Omental fat pad (tissue), 4 donors: ENCODE results near the gene TRA2B. TPM values are rescaled to one million over a fixed set of nuclear protein-coding genes. Genes with fewer than 3 reads are reported as not detected.
A peak's percentile ranks its signal among the peaks of the same experiment; 100 is the strongest.

Experiments
- ATAC-seq: fragments of 150-250 bp; one replicate; pipeline ENCODE4 v1.9.1; 2016; ENCODE audit warnings: mild to moderate bottlenecking, moderate library complexity; ENCODE audit not compliant: low FRiP score
- DNase-seq: peaks from one replicate; pipeline ENCODE4 v3.0.0-alpha.2; 2019; ENCODE audit warnings: low spot score
- total RNA-seq, 4 donors: library from RNA; depleted of rRNA; stranded (reverse); fragments of >200 nt; gene quantifications; one replicate each; pipeline ENCODE4 v1.1.0, GENCODE V29; 2016
- TF ChIP-seq, protein P1 (sequence below), 3 donors: fragments of 450-650 bp; IDR thresholded peaks; one replicate each; pipeline ENCODE4 v1.5.1; 2016 to 2017; ENCODE audit warnings: antibody characterized with exemption in 3 of 3, mild to moderate bottlenecking in 3 of 3, moderate library complexity in 2 of 3

The TRA2B gene
- total RNA-seq, 4 donors from 2014 or later = 211 to 286 (median 223) TPM

DNA sequence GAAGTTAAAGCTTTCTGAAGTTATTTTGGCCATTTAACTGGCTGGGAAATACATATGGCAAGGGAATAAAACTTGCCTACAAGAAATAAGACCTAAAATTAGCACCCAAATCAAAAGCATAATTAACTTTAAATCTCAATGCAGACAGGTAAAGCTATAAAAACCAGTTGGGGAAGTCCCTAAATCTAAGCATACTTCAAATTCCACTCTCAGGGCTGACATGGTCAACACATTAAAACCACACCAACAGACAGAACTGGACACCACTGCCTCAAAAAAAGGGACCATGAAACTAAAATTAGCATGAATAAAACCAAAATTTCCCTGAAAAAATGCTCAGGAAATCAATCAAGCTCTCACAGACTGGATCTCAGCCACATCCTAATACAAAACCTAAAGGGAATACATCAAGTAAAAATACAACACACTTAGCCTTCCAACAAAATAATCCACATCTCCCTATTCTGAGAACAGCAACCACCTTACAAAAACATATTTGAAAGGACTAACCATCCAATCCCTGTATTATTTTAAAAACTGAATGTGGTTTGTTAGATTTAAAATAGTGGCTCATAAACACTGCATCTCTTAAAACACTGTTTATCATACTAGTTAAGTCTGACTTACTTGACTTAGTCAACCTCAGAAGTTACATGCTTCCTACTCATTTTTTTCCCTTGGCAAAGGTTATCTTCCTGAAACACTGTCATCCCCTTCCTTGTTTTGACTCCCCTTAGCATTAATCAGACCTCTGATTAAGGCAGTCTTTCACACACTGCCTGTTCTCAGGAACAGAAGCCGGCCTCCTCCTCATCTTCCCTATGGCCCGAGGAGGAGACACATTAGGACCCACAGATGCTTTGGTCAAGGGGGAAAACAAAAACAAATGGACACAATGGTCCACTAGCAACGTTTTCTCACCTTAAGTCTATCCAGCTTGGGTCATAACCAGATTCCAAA is 8.3 kb downstream of the TRA2B start:
- DNase-seq (no peak), ATAC-seq (peak; percentile 73)
- TF ChIP-seq, protein P1, sequence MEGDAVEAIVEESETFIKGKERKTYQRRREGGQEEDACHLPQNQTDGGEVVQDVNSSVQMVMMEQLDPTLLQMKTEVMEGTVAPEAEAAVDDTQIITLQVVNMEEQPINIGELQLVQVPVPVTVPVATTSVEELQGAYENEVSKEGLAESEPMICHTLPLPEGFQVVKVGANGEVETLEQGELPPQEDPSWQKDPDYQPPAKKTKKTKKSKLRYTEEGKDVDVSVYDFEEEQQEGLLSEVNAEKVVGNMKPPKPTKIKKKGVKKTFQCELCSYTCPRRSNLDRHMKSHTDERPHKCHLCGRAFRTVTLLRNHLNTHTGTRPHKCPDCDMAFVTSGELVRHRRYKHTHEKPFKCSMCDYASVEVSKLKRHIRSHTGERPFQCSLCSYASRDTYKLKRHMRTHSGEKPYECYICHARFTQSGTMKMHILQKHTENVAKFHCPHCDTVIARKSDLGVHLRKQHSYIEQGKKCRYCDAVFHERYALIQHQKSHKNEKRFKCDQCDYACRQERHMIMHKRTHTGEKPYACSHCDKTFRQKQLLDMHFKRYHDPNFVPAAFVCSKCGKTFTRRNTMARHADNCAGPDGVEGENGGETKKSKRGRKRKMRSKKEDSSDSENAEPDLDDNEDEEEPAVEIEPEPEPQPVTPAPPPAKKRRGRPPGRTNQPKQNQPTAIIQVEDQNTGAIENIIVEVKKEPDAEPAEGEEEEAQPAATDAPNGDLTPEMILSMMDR (IDR thresholded peaks at IDR 0.05) = no peak

DNA sequence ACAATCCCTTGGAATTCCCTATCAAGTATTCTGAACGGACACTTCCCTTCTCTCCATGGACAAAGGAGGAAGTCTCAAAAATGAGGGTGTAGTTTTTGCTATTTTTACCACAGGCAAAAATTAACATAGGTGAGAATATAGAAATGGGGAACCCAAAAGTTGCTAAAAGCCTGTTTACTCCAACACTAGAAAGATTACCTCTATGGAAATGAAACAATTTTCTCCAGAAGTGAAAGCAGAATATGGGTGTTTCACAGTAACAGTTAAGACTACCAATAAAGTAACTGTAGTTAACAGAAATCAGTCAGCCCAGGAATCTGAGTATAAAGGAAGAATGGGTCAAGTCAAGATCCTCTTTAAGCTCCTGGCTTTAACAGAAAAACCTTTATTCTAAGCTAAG is 9.3 kb downstream of the TRA2B start:
- DNase-seq (no peak), ATAC-seq (no peak)
- TF ChIP-seq, protein P1 (IDR thresholded peaks at IDR 0.05) = no peak

DNA sequence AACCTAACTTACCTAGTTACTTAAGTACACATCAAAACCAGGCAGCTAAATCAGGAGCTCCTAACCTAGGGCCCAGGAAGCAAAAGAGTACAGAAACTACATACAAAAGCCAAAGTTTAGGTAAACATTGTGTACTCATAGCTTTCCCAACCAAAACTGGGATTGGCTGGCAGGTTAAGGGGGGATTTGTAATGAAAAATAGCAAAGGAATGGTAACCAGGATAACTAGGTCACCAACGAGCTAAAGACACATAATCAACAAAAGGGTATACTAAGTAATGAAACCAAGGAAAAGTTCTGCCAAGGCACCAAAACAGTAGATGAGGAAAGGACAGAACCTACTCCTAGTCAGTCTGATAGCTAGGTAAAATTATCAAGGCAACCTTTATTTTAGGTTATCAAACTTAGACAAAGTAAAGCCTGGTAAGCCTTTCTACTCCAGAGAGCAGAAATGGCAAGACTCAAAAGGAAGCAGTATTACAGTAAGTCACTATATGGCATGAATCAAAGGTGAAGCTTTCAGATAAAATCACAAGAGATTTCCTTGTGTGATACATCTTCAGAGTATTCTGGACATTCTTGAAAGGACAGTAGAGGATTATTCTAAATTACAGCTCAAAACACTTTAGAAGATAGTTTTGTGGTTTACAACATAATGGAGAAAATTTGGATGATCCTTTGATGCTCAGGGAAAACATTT is 10.2 kb downstream of the TRA2B start:
- ATAC-seq = no peak
- TF ChIP-seq, protein P1 (IDR thresholded peaks at IDR 0.05) = no peak

DNA sequence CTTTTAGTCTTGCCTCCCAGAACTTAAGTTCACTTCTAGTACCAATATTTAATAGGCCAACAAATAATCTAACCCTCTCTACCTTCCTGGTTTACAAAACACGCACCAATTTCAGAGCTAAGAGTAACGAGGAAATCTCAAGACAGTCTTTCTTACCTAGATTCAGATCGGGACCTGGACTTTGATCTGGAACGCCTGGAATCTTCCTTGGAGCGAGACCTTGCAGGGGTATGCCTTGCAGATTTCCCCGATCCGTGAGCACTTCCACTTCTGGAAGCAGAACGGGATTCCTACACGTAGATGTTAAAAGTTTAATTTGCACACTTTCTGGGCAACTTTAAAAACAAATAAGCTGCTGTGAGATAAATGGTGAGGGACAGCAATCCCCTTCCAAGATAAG is 11.4 kb downstream of the TRA2B start:
- TF ChIP-seq, protein P1 (IDR thresholded peaks at IDR 0.05) = no peak
- ATAC-seq = no peak
- DNase-seq = no peak

More for the DNA sequence above, 10.2 kb downstream of the TRA2B start:
- no peak for DNase-seq

DNA sequence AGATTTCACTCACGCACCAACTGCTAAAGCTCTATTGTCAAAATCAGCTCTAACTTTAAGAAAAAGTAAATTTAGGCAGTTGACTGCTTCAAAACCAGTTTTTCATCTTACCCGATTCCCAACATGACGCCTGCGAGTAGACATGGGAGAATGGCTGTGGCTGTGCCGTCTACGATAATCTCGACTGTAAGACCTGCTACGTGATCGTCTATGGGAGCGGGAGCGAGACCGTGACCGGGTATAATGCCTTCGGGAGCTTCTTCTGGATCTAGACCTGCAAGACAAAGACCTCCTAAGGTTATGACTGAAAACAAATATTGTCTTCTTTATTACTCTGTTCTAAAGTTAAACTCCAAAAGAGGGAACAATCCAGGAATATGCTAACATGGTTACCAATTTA is 12.5 kb downstream of the TRA2B start:
- TF ChIP-seq, protein P1 (IDR thresholded peaks at IDR 0.05) = no peak
- ATAC-seq (no peak), DNase-seq (no peak)

DNA sequence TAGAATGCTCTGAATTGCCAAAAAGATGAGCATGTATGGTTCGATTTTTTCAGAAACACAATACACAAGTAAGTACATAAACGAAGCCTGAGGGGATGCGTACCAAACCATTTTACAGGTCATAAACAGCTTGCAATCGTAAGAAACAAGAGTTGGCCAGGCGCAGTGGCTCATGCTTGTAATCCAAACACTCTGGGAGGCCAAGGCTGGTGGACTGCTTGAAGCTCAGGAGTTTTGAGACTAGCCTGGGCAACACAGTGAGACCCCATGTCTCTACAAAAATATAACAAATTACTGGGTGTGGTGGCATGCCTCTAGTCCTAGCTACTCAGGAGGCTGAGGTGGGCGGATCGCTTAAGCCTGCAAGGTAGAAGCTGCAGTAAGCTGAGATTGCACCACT is 13.4 kb downstream of the TRA2B start:
- TF ChIP-seq, protein P1 (IDR thresholded peaks at IDR 0.05) = no peak
- ATAC-seq (no peak), DNase-seq (no peak)
